ENCODE data around the gene CLTCL1.
"Not testable (repeated sequence)": the region's sequence is repeated elsewhere in the genome, so short reads cannot be mapped to it uniquely, and the experiment has no call there.

Gene CLTCL1

DNA sequence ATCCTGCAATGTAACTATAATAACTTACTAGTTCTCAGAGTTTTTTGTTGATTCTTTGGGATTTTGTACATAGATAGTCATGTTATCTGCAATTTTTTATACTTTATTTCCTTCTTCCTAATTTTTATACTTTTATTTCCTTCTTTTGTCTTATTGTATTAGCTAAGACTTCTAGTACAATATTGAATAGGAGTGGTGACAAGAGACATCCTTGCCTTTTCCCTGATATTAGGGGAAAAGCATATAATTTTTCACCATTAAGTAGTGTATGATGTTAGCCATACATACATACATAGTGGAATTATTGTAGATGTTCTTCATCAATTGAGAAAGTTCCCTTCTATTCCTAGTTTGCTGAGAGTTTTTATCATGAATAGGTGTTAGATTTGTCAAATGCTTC, 27.8 kb upstream of the CLTCL1 start:
- H3K4me1 ChIP-seq (ENCODE audit: insufficient read depth, low read length) = no peaks in the 10 kb centered on the region
- H2AFZ ChIP-seq (ENCODE audit: low read depth, low read length) = no peak overlapping the region
- H3K9me3 ChIP-seq (ENCODE audit: low read length) = peaks cover 2% of the 10 kb centered on the region
- no peaks in the 10 kb centered on the region for H3K36me3 ChIP-seq (ENCODE audit: insufficient read depth, low read length)
- H3K27me3 ChIP-seq (ENCODE audit: insufficient read depth, low read length) = no peaks in the 10 kb centered on the region
- H3K4me3 ChIP-seq (ENCODE audit: low read length) = no peak overlapping the region

DNA sequence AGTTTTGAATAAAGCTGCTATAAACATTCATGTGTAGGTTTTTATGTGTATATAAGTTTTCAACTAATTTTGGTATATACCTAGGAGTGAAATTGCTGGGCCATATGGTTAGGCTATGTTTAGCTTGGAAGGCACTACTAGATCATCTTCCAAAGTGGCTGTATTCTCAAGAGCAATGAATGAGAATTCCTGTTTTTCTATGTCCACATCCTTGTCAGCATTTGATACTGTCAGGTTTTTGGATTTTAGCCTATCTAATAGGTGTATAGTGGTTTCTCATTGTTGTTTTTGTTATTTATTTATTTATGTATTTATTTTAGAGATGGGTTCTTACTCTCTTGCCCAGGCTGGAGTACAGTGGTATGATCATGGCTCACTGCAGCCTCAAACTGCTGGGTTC, 26.3 kb upstream of the CLTCL1 start:
- Histone ChIP-seq H3K27me3 (ENCODE audit: insufficient read depth, low read length) (no peaks in the 10 kb centered on the region), H3K9me3 (ENCODE audit: low read length) (peaks cover 2% of the 10 kb centered on the region), H3K4me1 (ENCODE audit: insufficient read depth, low read length) (no peaks in the 10 kb centered on the region), H3K36me3 (ENCODE audit: insufficient read depth, low read length) (no peaks in the 10 kb centered on the region), H2AFZ (ENCODE audit: low read depth, low read length) (no peak overlapping the region), H3K4me3 (ENCODE audit: low read length) (no peak overlapping the region)

DNA sequence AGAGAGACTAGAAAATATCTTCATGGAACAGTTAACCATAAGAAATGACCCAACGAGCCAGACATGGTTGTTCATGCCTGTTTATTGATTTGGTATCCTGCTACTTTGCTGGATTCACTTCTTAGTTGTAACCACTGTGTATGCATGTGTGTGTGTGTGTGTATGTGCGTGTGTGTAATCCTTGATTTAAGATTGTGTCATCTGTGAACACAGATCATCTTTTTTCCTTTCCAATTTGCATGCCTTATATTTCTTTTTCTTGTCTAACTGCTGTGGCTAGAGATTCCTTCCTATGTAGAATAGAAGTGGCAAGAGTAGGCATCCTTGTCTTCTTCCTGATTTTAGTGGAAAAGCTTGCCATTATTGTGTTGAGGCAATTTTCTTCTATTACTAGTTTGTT, 16.4 kb upstream of the CLTCL1 start:
- Histone ChIP-seq H3K4me1 (ENCODE audit: insufficient read depth, low read length) (no peaks in the 10 kb centered on the region), H2AFZ (ENCODE audit: low read depth, low read length) (no peak overlapping the region), H3K9me3 (ENCODE audit: low read length) (no peaks in the 10 kb centered on the region), H3K4me3 (ENCODE audit: low read length) (no peak overlapping the region), H3K27me3 (ENCODE audit: insufficient read depth, low read length) (no peaks in the 10 kb centered on the region), H3K36me3 (ENCODE audit: insufficient read depth, low read length) (no peaks in the 10 kb centered on the region)

DNA sequence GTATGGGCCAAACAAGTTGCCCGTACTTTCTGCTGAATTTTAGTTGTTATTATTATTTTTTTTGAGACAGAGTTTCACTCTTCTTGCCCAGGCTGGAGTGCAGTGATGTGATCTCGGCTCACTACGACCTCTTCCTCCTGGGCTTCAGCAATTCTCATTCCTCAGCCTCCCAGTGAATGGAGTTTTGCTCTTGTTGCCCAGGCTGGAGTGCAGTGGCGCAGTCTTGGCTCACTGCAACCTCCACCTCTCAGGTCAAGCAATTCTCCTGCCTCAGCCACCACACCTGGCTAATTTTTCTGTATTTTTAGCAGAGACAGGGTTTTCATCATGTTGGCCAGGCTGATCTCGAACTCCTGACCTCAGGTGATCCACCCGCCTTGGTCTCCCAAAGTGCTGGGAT, 15.0 kb upstream of the CLTCL1 start:
- not testable (repeated sequence) for H3K9me3 ChIP-seq (ENCODE audit: low read length); H3K4me3 ChIP-seq (ENCODE audit: low read length); H2AFZ ChIP-seq (ENCODE audit: low read depth, low read length); H3K4me1 ChIP-seq (ENCODE audit: insufficient read depth, low read length); H3K36me3 ChIP-seq (ENCODE audit: insufficient read depth, low read length); H3K27me3 ChIP-seq (ENCODE audit: insufficient read depth, low read length)

DNA sequence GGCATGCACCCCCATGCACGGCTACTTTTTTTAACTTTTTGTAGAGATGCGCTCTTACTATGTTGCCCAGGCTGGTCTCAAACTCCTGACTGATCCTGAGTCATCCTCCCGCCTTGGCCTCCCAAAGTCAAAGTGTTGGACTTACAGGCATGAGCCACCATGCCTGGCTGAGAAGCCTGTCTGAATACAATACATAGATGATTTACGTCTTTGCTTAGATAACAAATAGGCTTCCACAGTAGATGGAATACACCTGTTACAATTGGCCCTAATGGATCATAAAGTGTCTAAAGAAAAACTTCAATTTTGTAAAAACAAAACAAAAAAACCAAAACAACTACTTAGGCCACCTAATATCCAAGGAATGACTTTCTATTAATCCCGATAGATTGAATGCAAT, 13.0 kb upstream of the CLTCL1 start:
- Histone ChIP-seq H3K27me3 (ENCODE audit: insufficient read depth, low read length) (no peaks in the 10 kb centered on the region), H3K9me3 (ENCODE audit: low read length) (no peaks in the 10 kb centered on the region), H3K4me1 (ENCODE audit: insufficient read depth, low read length) (no peaks in the 10 kb centered on the region), H3K36me3 (ENCODE audit: insufficient read depth, low read length) (no peaks in the 10 kb centered on the region), H3K4me3 (ENCODE audit: low read length) (no peak overlapping the region), H2AFZ (ENCODE audit: low read depth, low read length) (no peak overlapping the region)

DNA sequence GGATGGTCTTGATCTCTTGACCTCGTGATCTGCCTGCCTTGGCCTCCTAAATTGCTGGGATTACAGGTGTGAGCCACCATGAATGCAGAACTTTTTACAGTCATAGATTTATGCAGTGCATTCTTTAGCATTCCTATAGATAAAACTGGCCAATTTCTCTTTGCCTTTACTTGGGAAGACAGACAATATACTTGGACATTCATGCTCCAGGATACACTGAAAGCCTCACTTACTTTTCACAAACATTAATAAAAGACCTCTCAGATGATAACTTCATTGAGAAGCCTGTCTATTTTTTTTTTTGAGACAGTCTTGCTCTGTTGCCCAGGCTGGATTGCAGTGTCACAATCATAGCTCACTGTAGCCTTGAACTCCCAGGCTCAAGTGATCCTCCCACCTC, 12.3 kb upstream of the CLTCL1 start:
- Histone ChIP-seq H3K4me1 (ENCODE audit: insufficient read depth, low read length) (no peaks in the 10 kb centered on the region), H3K27me3 (ENCODE audit: insufficient read depth, low read length) (no peaks in the 10 kb centered on the region), H2AFZ (ENCODE audit: low read depth, low read length) (no peak overlapping the region), H3K4me3 (ENCODE audit: low read length) (no peak overlapping the region), H3K9me3 (ENCODE audit: low read length) (no peaks in the 10 kb centered on the region), H3K36me3 (ENCODE audit: insufficient read depth, low read length) (no peaks in the 10 kb centered on the region)

DNA sequence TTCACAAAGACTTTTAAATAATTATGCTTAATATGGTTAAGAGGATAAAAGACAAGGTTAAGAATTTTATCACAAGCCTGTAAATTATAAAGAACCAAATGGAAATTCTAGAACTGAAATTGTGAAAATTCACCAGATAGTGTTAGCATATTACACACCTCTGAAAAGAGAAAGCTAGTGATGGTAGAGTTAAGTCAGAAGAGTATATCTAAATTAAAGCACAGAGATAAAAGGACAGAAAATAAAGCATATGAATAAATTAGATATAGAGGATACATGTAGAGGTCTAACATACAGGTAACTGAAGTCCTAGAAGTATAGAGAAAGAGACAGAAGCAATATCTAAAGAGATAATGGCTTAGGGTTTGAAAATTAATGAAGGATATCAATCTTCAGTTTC, 4.2 kb upstream of the CLTCL1 start:
- Histone ChIP-seq H3K4me3 (ENCODE audit: low read length) (no peak overlapping the region), H3K9me3 (ENCODE audit: low read length) (no peaks in the 10 kb centered on the region), H3K36me3 (ENCODE audit: insufficient read depth, low read length) (no peaks in the 10 kb centered on the region), H3K4me1 (ENCODE audit: insufficient read depth, low read length) (peaks cover 7% of the 10 kb centered on the region), H3K27me3 (ENCODE audit: insufficient read depth, low read length) (no peaks in the 10 kb centered on the region), H2AFZ (ENCODE audit: low read depth, low read length) (no peak overlapping the region)

DNA sequence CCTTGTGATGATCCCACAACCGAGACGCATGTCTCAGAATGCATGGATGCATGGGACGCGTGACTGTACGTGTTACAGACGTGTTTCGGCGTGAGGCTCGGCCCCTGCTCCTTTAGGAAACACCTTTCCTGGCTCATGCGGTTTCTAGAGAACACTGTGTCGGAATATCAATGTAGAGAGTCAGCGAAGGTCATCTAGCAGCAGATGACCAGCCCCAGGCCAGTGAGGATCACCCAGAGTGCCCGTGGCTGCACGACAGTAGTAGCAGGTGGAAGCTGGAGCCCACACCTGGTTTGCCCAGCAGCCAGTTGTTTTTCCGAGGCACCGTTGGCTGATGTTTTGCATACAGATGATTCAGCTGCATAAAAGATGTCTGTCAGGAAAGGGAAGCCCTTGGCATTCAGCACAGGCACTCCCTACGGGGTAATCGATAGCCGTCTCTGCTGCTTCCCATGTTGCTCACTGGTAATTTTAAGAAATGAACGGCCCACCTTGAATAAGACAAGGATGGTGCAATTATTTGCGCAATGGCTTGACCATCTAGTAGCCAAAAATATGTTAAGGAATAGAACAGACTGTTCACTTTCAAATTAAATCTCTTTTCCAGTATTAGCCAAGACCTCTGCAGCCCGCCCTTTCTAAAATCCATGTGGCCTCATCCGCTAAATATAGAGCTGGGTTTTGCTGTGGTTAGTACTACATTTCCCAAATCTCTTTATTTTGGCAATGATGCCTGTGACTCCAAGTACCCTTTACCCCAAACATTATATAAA, 1.1 kb upstream of the CLTCL1 start:
- Histone ChIP-seq H3K36me3 (ENCODE audit: insufficient read depth, low read length) (no peaks in the 10 kb centered on the region), H2AFZ (ENCODE audit: low read depth, low read length) (peak overlapping the region; percentile 78), H3K4me1 (ENCODE audit: insufficient read depth, low read length) (peaks cover 11% of the 10 kb centered on the region), H3K9me3 (ENCODE audit: low read length) (no peaks in the 10 kb centered on the region), H3K4me3 (ENCODE audit: low read length) (peak overlapping the region; percentile 63), H3K27me3 (ENCODE audit: insufficient read depth, low read length) (no peaks in the 10 kb centered on the region)

DNA sequence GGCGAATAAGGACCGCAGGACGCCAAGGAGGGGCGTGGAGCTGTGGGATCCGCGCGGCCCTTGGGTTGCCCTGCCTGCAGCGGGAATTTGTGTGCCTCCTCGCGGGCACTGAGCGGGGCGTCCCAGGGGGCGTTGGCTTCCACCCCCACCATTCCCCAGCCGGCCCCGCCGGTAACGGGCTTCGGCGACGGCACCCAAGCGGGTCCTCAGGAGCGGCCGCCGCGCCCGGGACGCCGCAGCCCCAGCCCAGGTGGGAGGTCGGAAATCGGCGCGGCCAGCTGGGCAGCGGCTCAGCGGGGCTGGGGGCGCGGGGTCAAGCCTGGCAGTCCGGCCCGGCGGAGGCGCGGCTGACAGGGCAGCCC, 320 bp downstream of the CLTCL1 start:
- H3K9me3 ChIP-seq (ENCODE audit: low read length) = no peaks in the 10 kb centered on the region
- peaks cover 11% of the 10 kb centered on the region for H3K4me1 ChIP-seq (ENCODE audit: insufficient read depth, low read length)
- peak overlapping the region; percentile 63 for H3K4me3 ChIP-seq (ENCODE audit: low read length)
- no peaks in the 10 kb centered on the region for H3K36me3 ChIP-seq (ENCODE audit: insufficient read depth, low read length)
- H2AFZ ChIP-seq (ENCODE audit: low read depth, low read length) = peak overlapping the region; percentile 97
- H3K27me3 ChIP-seq (ENCODE audit: insufficient read depth, low read length) = no peaks in the 10 kb centered on the region

DNA sequence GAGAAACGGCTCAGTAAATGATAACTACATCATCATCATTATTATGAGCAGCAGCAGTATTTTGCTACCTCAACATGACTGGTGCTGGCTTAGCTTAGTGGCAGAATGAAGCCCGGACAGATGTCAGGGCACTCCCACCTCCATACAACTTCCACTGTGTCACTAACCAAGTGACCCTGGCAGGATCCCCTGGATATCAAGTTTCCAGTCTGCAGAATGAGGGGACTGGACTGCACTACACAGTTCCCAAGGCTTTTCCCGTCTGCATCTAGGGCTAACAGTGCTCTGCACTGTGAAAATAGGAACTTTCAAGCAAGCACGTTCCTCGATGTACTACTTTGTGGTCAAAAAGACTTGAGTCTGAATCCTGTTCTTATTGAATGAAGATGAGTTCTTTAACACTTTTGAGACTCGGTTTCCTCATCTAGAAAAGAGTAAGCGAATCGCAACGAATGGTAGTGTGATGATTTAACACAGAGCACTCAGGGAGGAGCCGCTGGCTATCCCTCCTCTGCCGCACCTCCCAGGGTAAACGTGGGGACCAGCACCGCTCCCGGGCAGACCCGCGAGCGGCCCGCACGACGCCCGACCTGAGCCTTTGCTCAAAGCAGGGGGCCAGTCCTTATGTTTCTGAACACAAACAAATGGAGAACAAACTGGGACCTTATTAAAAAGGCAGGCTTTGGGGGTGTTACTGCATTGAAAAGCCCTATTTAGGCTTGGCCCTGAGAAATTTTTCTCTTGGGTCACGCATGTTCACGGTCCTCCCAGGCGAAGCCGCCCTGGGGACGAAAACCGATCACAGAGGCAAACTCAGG, 910 bp downstream of the CLTCL1 start:
- Histone ChIP-seq H3K36me3 (ENCODE audit: insufficient read depth, low read length) (no peaks in the 10 kb centered on the region), H2AFZ (ENCODE audit: low read depth, low read length) (peak overlapping the region; percentile 97), H3K4me3 (ENCODE audit: low read length) (peak overlapping the region; percentile 63), H3K27me3 (ENCODE audit: insufficient read depth, low read length) (no peaks in the 10 kb centered on the region), H3K9me3 (ENCODE audit: low read length) (no peaks in the 10 kb centered on the region), H3K4me1 (ENCODE audit: insufficient read depth, low read length) (peaks cover 11% of the 10 kb centered on the region)

DNA sequence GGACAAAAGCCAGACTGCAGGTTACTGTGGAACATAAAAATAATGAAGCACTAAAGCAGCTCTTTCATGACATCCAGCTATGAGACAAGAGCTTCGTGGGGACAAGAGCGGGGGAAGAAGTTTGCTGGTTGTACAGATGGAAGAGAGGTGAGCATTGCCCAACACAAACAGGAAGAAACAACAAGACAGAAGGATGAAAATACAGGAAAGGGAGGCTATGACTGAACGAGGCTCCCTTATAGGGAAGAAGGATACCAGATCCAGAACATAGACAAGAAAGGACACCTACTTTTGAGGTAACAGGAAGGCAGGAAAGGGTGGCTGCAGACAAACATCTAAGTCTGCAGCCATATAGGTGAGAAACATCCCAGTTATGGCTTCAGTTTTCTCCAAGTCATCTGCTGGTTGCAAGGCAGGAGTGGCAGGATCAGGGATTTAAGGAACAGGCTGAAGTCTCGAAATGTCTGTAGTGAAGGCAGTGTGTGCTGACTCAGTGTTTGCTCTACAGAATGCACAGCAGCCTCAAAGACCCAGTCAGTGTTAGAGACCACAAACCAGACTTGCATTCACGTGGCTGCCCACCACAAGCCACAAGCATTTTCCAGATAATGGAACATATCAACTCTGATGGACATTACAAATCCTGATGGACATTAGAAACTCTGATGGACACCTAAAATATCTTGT, 1.9 kb downstream of the CLTCL1 start:
- no peaks in the 10 kb centered on the region for H3K36me3 ChIP-seq (ENCODE audit: insufficient read depth, low read length)
- no peaks in the 10 kb centered on the region for H3K27me3 ChIP-seq (ENCODE audit: insufficient read depth, low read length)
- peaks cover 11% of the 10 kb centered on the region for H3K4me1 ChIP-seq (ENCODE audit: insufficient read depth, low read length)
- H2AFZ ChIP-seq (ENCODE audit: low read depth, low read length) = no peak overlapping the region
- no peak overlapping the region for H3K4me3 ChIP-seq (ENCODE audit: low read length)
- no peaks in the 10 kb centered on the region for H3K9me3 ChIP-seq (ENCODE audit: low read length)

DNA sequence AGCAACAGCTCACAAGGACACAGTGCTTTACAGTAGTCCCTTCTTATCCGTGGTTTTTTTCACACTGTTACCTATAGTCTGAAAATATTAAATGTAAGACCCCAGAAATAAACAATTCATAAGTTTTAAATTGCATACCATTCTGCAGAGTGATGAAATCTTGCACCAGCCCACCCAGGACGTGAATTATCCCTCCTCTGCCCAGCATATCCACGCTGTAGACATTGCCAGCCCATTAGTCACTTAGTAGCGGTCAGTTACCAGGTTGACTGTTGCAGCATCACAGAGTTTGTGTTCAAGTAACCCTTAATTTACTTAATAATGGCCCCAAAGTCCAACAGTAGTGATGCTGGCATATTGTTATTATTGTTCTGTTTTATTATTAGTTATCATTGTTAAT, 3.6 kb downstream of the CLTCL1 start:
- Histone ChIP-seq H3K4me1 (ENCODE audit: insufficient read depth, low read length) (peaks cover 11% of the 10 kb centered on the region), H3K9me3 (ENCODE audit: low read length) (no peaks in the 10 kb centered on the region), H2AFZ (ENCODE audit: low read depth, low read length) (no peak overlapping the region), H3K4me3 (ENCODE audit: low read length) (no peak overlapping the region), H3K36me3 (ENCODE audit: insufficient read depth, low read length) (no peaks in the 10 kb centered on the region), H3K27me3 (ENCODE audit: insufficient read depth, low read length) (no peaks in the 10 kb centered on the region)

DNA sequence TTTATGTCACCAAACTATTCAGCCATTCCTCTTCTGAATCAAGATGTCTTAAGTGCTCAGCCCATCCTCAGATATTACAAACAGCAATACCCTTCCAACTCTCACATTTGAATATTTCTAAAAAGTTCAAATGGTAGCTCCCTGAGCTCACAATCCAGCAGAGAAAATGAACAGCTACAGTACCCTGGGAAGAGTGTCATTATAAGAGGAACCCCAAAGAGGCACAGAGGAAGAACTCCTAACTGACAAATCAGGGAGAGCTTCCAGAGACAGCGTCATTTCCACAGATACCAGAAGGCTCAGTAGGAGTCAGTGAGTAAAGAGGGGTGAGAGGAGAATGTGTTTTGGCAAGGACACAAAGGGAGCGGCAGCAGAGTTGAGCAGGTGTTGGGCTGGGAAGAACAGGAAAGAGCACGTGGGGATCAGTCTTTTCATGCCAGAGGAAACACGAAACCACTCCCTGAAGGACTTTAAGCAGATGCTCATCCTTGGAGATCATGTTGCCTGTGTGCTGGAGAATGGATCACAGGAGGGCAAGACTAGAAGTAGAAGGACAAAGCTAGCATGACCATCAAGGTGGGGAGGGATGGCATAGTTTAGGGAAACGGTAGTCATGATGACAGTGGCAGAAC, 4.3 kb downstream of the CLTCL1 start:
- H2AFZ ChIP-seq (ENCODE audit: low read depth, low read length) = no peak overlapping the region
- no peaks in the 10 kb centered on the region for H3K9me3 ChIP-seq (ENCODE audit: low read length)
- no peaks in the 10 kb centered on the region for H3K27me3 ChIP-seq (ENCODE audit: insufficient read depth, low read length)
- H3K4me1 ChIP-seq (ENCODE audit: insufficient read depth, low read length) = peaks cover 9% of the 10 kb centered on the region
- H3K36me3 ChIP-seq (ENCODE audit: insufficient read depth, low read length) = no peaks in the 10 kb centered on the region
- no peak overlapping the region for H3K4me3 ChIP-seq (ENCODE audit: low read length)
